ENCODE measurements around the gene MAGI2. TPM values are rescaled to one million over a fixed set of nuclear protein-coding genes. Genes with fewer than 3 reads are reported as not detected.

Gene MAGI2
- total RNA-seq, 4 donors from 2014 or later, result 0.98 to 4.8 (median 2.5) TPM

- no peaks in the 10 kb centered on the region for H3K27me3 ChIP-seq
- no peak overlapping the region for H3K4me3 ChIP-seq
- no peak for TF ChIP-seq POLR2AphosphoS5 (IDR thresholded peaks at IDR 0.05)
- H3K9me3 ChIP-seq, result no peaks in the 10 kb centered on the region
- no peaks in the 10 kb centered on the region for H3K4me1 ChIP-seq
- H3K27ac ChIP-seq, result no peak overlapping the region
- DNase-seq (ENCODE audit: low spot score in 2 of 2), result no peak
- WGBS, result 70% methylated on average over 2 of the region's 2 CpGs
- H3K36me3 ChIP-seq, result no peaks in the 10 kb centered on the region
These were observed 910.5 kb downstream of the MAGI2 start for GRCh38 chr7:78542981-78543380.

- no peaks in the 10 kb centered on the region for H3K9me3 ChIP-seq
- TF ChIP-seq, protein P1, sequence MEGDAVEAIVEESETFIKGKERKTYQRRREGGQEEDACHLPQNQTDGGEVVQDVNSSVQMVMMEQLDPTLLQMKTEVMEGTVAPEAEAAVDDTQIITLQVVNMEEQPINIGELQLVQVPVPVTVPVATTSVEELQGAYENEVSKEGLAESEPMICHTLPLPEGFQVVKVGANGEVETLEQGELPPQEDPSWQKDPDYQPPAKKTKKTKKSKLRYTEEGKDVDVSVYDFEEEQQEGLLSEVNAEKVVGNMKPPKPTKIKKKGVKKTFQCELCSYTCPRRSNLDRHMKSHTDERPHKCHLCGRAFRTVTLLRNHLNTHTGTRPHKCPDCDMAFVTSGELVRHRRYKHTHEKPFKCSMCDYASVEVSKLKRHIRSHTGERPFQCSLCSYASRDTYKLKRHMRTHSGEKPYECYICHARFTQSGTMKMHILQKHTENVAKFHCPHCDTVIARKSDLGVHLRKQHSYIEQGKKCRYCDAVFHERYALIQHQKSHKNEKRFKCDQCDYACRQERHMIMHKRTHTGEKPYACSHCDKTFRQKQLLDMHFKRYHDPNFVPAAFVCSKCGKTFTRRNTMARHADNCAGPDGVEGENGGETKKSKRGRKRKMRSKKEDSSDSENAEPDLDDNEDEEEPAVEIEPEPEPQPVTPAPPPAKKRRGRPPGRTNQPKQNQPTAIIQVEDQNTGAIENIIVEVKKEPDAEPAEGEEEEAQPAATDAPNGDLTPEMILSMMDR (IDR thresholded peaks at IDR 0.05), result no peak
- TF ChIP-seq POLR2A (IDR thresholded peaks at IDR 0.05) (no peak), POLR2AphosphoS5 (IDR thresholded peaks at IDR 0.05) (no peak), EP300 (IDR thresholded peaks at IDR 0.05) (no peak)
- no peak overlapping the region for H3K27ac ChIP-seq
- DNase-seq (ENCODE audit: low spot score in 2 of 2), result no peak
- H3K27me3 ChIP-seq, result no peaks in the 10 kb centered on the region
- no peaks in the 10 kb centered on the region for H3K4me1 ChIP-seq
- H3K4me3 ChIP-seq, result no peak overlapping the region
- no peaks in the 10 kb centered on the region for H3K36me3 ChIP-seq
- 79% methylated on average over 5 of the region's 5 CpGs for WGBS
These were observed 910.9 kb downstream of the MAGI2 start for GRCh38 chr7:78542541-78542940.

DNA sequence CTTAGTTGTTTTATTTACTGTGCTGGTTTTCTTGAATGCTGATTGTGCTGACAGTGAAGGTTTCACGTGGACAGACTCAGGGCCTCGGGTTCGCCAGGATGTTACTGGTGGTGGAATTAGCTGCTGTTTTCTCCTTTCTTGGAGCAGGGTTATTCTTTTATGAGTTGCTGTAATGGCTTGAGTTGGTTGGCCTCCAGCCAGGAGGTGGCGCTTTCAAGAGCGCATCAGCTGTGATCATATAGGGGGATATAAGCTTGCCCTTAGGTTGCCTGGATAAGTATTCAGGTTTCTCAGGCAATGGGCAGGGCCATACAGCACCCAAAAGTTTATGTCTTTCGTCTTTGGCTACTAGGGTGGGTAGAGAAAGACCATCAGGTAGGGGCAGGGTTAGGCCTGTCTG lies 913.6 kb downstream of the MAGI2 start:
- Histone ChIP-seq H3K4me3 (no peak overlapping the region), H3K27ac (no peak overlapping the region), H3K27me3 (no peaks in the 10 kb centered on the region), H3K4me1 (no peaks in the 10 kb centered on the region), H3K36me3 (no peaks in the 10 kb centered on the region), H3K9me3 (peaks cover 4% of the 10 kb centered on the region)
- no peak for DNase-seq (ENCODE audit: low spot score in 2 of 2)
- no peak for TF ChIP-seq POLR2A (IDR thresholded peaks at IDR 0.05)
- no peak for TF ChIP-seq EP300 (IDR thresholded peaks at IDR 0.05)
- TF ChIP-seq, protein P1 (IDR thresholded peaks at IDR 0.05), result no peak
- no peak for TF ChIP-seq POLR2AphosphoS5 (IDR thresholded peaks at IDR 0.05)
- WGBS, result 95% methylated on average over 6 of the region's 6 CpGs

GRCh38 chr7:78535655-78536054 lies 917.8 kb downstream of the MAGI2 start:
- Histone ChIP-seq H3K27ac (no peak overlapping the region), H3K9me3 (peaks cover 4% of the 10 kb centered on the region), H3K4me1 (no peaks in the 10 kb centered on the region), H3K4me3 (no peak overlapping the region), H3K27me3 (no peaks in the 10 kb centered on the region), H3K36me3 (no peaks in the 10 kb centered on the region)
- TF ChIP-seq EP300 (IDR thresholded peaks at IDR 0.05), result no peak
- no peak for TF ChIP-seq POLR2A (IDR thresholded peaks at IDR 0.05)
- TF ChIP-seq, protein P1 (IDR thresholded peaks at IDR 0.05), result no peak
- TF ChIP-seq POLR2AphosphoS5 (IDR thresholded peaks at IDR 0.05), result no peak
- DNase-seq (ENCODE audit: low spot score in 2 of 2), result no peak
- 64% methylated on average over 7 of the region's 7 CpGs for WGBS

GRCh38 chr7:78530351-78530750 lies 923.1 kb downstream of the MAGI2 start:
- no peaks in the 10 kb centered on the region for H3K9me3 ChIP-seq
- no peak for TF ChIP-seq EP300 (IDR thresholded peaks at IDR 0.05)
- no peak for TF ChIP-seq POLR2AphosphoS5 (IDR thresholded peaks at IDR 0.05)
- TF ChIP-seq, protein P1 (IDR thresholded peaks at IDR 0.05), result no peak
- TF ChIP-seq POLR2A (IDR thresholded peaks at IDR 0.05), result no peak
- no peak for DNase-seq (ENCODE audit: low spot score in 2 of 2)
- 76% methylated on average over 4 of the region's 4 CpGs for WGBS
- H3K4me3 ChIP-seq, result no peak overlapping the region
- no peaks in the 10 kb centered on the region for H3K4me1 ChIP-seq
- no peak overlapping the region for H3K27ac ChIP-seq
- H3K36me3 ChIP-seq, result no peaks in the 10 kb centered on the region
- H3K27me3 ChIP-seq, result no peaks in the 10 kb centered on the region

- Histone ChIP-seq H3K9me3 (no peaks in the 10 kb centered on the region), H3K27me3 (no peaks in the 10 kb centered on the region), H3K4me3 (no peak overlapping the region), H3K27ac (no peak overlapping the region), H3K36me3 (no peaks in the 10 kb centered on the region), H3K4me1 (no peaks in the 10 kb centered on the region)
- TF ChIP-seq POLR2A (IDR thresholded peaks at IDR 0.05), result no peak
- TF ChIP-seq, protein P1 (IDR thresholded peaks at IDR 0.05), result no peak
- TF ChIP-seq POLR2AphosphoS5 (IDR thresholded peaks at IDR 0.05), result no peak
- TF ChIP-seq EP300 (IDR thresholded peaks at IDR 0.05), result no peak
- WGBS, result 77% methylated on average over 3 of the region's 3 CpGs
- no peak for DNase-seq (ENCODE audit: low spot score in 2 of 2)
These were observed 924.1 kb downstream of the MAGI2 start for GRCh38 chr7:78529392-78529791.

Measured in suprapubic skin (tissue), 4 donors.